ENCODE data around the gene CDC42BPA. TPM values are rescaled to one million over a fixed set of nuclear protein-coding genes. Genes with fewer than 3 reads are reported as not detected.
"Not testable (repeated sequence)": the region's sequence is repeated elsewhere in the genome, so short reads cannot be mapped to it uniquely, and the experiment has no call there.

CDC42BPA gene
- total RNA-seq, 1 experiment from 2014 or later: 25.2 TPM

GRCh38 chr1:226957714-226958113, 360.6 kb downstream of the CDC42BPA start:
- Mint-ChIP-seq H3K4me3 (no peak overlapping the region), H3K27ac (no peak overlapping the region), H3K27me3 (ENCODE audit: low read depth) (no peaks in the 10 kb centered on the region), H3K36me3 (peaks cover 28% of the 10 kb centered on the region), H3K4me1 (peaks cover 7% of the 10 kb centered on the region), H3K9me3 (peaks cover 23% of the 10 kb centered on the region)
- ChIA-PET CTCF (interaction anchor here (0.6 kb wide), 1 partner anchor 468 kb away, joined by 3 read pairs; no protein-coding TSS in a partner anchor), POLR2A (no interaction called here)
- ATAC-seq (no peak), DNase-seq (ENCODE audit: low spot score) (no peak)
- TF ChIP-seq IRF1 (CRISPR knock-in tag; IDR thresholded peaks at IDR 0.05): no peak
- TF ChIP-seq ZNF425 (CRISPR knock-in tag; conservative IDR thresholded peaks at IDR 0.05): no peak
- no peak for TF ChIP-seq SMAD3 (CRISPR knock-in tag; IDR thresholded peaks at IDR 0.05; ENCODE audit: borderline replicate concordance)
- TF ChIP-seq NFATC4 (CRISPR knock-in tag; IDR thresholded peaks at IDR 0.05): no peak

GRCh38 chr1:226956942-226957713, 361.2 kb downstream of the CDC42BPA start:
- Mint-ChIP-seq H3K4me3 (no peak overlapping the region), H3K36me3 (peaks cover 28% of the 10 kb centered on the region), H3K27ac (no peak overlapping the region), H3K27me3 (ENCODE audit: low read depth) (no peaks in the 10 kb centered on the region), H3K4me1 (peaks cover 7% of the 10 kb centered on the region), H3K9me3 (peaks cover 23% of the 10 kb centered on the region)
- CTCF ChIA-PET: interaction anchor here (0.6 kb wide), 1 partner anchor 469 kb away, joined by 3 read pairs; no protein-coding TSS in a partner anchor
- DNase-seq (ENCODE audit: low spot score) (no peak), ATAC-seq (no peak)
- TF ChIP-seq CDX4 (CRISPR knock-in tag; IDR thresholded peaks at IDR 0.05; ENCODE audit: borderline replicate concordance) (no peak), NR2C2 (CRISPR knock-in tag; IDR thresholded peaks at IDR 0.05) (no peak), ETV6 (CRISPR knock-in tag; IDR thresholded peaks at IDR 0.05) (no peak), NR1H2 (CRISPR knock-in tag; IDR thresholded peaks at IDR 0.05) (no peak), TEAD4 (CRISPR knock-in tag; IDR thresholded peaks at IDR 0.05) (no peak), ZNF396 (CRISPR knock-in tag; IDR thresholded peaks at IDR 0.05; ENCODE audit: borderline replicate concordance) (no peak), JAZF1 (CRISPR knock-in tag; IDR thresholded peaks at IDR 0.05) (no peak), SOX15 (CRISPR knock-in tag; IDR thresholded peaks at IDR 0.05) (no peak), PRRX2 (CRISPR knock-in tag; IDR thresholded peaks at IDR 0.05) (no peak), ZNF281 (CRISPR knock-in tag; IDR thresholded peaks at IDR 0.05) (no peak)
- POLR2A ChIA-PET: no interaction called here

- CTCF ChIA-PET: not testable (repeated sequence)
These were observed 362.4 kb downstream of the CDC42BPA start for GRCh38 chr1:226955857-226956256.

More at GRCh38 chr1:226955857-226956256, 362.4 kb downstream of the CDC42BPA start:
- ATAC-seq; H3K4me3 Mint-ChIP-seq; H3K27me3 Mint-ChIP-seq (ENCODE audit: low read depth); POLR2A ChIA-PET; DNase-seq (ENCODE audit: low spot score); H3K27ac Mint-ChIP-seq: not testable (repeated sequence)
- H3K9me3 Mint-ChIP-seq: peaks cover 23% of the 10 kb centered on the region
- peaks cover 14% of the 10 kb centered on the region for H3K4me1 Mint-ChIP-seq
- H3K36me3 Mint-ChIP-seq: peaks cover 28% of the 10 kb centered on the region
